Activated CD8-positive, alpha-beta memory T cell treated with anti-CD3 and anti-CD28 coated beads, Interleukin-2, amount 50 U/mL, for 1 hour (primary cell): ENCODE results near the gene LHFPL4.
"Not testable (repeated sequence)": the region's sequence is repeated elsewhere in the genome, so short reads cannot be mapped to it uniquely, and the experiment has no call there.

Experiments used
- DNase-seq: peaks from one replicate; pipeline ENCODE4 v3.0.0-alpha.2; 2020; ENCODE audit errors: extremely low read depth

The LHFPL4 gene

DNA sequence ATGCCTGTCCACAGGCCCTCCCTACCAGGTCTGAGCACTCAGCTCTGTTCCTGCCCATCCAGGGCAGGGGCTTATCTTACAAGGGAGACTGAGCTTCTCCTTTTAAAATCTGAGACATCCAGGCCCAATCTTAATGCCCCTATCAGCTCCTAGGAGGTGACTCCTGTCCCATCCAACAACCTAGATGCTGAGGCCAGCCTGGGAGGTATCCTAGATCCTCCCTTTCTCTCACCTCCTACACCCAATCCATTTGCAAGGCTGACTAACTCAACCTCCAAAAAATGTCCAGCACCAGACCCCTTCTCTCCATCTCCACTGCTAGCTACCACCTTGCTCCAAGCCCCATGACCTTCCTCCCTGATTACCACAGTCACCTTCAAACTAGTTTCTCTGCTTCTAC is 17.4 kb downstream of the LHFPL4 start:
- DNase-seq = no peak

DNA sequence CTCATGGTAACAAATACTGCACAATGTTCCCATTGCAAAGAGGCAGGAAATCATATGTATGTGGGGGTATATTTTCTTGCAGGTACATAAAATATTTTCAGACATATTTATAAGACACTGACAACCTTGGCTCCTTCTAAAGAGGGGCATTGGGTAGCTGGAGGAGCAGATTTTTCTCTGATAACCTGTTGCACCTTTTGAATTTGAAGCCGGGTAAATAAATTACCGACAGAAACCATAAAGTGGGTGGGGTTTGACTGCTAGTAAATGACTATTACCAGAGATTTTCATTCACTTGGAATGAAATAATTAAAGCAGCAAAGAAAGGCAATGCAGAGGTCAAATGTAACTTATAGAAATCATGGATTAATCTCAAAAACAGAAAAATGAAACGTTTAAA is 19.2 kb downstream of the LHFPL4 start:
- no peak for DNase-seq

DNA sequence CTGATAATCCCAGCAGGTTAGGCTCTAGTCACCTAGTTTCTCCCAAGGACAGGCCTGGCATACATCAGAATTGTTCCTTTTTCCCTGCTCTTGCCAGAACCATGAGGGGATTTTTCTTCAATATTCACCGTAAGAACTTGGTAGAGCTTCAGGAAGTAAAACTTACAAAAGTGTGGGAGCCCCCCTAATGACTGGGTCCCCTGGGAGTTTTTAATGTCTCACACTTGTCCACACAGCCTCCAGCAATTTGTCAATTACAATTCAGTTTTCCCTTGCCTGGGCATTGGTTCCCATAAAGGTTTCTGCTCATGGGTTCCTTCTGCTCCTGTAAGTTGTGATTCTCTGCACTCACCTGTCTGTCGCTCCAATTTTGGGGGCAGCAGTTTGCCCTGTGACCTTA is 28.5 kb downstream of the LHFPL4 start:
- no peak for DNase-seq

DNA sequence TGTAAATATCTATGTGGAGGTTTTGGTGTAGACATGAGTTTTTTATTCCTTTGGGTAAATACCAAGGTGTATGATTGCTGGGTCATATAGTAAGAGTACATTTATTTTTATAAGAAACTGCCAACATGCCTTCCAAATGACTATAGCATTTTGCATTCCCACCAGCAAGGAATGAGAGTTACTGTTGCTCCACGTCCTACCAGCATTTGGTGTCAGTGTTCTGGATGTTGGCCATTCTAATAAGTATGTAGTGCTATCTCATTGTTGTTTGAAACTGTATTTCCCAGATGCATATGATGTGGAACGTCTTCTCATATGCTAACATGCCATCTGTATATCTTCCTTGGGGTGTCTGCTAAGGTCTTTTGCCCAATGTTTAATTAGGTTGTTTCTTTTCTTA is 38.7 kb downstream of the LHFPL4 start:
- DNase-seq = no peak

DNA sequence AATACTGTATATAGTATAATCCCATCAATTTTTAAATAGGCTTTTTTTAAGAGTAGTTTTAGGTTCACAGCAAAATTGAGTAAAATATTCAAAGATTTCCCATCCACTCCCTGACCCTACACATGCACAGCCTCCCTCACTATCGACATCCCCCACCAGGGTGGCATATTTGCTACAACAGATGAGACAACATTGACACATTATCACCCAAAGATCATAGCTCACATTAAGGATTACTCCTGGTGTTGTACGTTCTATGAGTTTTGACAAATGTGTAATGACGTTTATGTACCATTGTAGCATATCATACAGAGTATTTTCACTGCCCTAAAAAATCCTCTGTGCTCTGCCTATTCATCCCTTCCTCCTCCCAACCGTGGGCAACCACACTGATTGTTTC is 39.3 kb downstream of the LHFPL4 start:
- no peak for DNase-seq

DNA sequence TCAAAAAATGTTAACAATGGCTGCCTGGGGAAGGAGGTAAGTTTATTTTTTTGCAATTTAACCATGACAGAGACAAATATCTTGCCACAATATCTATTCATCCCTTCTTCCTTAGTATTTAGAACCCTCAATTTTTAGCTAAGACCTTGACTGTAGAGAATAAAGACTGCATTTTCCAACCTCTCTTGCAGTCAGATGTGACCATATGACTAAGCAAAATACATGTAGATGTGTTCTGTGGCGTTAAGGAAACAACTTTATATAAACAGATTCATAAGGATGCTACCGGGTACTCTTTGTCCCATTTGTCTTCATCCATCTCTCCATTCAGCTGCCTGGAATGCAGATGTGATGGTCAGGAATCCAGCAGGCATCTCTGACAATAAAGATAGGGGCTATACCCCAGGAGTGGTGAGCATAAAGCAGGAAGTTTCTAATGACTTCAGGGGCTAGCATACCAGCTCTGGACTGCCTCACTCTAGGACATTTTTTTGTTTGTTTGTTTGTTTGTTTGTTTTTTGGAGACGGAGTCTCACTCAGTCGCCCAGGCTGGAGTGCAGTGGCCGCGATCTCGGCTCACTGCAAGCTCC is 41.1 kb downstream of the LHFPL4 start:
- DNase-seq = no peak

DNA sequence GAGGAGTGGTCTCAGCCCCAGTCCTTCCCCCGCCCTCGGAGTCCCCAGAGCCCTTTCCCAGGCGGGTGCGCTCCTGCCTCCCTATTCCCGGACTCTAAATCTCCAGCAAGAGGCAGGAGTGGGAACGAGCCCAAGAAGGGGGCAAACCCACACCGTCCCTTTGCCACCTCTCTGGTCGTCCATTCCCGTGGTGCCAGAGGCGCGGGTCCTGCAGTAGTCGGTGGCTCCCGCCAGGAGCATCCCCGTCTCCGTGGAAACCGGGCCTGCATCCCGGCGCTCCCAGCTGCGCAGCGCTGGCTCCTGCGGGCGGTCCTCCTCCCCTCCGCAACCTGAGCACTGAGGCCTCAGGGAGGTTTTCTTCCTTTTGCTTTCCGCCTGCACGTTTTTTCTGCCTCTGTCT is 44.8 kb downstream of the LHFPL4 start:
- no peak for DNase-seq

DNA sequence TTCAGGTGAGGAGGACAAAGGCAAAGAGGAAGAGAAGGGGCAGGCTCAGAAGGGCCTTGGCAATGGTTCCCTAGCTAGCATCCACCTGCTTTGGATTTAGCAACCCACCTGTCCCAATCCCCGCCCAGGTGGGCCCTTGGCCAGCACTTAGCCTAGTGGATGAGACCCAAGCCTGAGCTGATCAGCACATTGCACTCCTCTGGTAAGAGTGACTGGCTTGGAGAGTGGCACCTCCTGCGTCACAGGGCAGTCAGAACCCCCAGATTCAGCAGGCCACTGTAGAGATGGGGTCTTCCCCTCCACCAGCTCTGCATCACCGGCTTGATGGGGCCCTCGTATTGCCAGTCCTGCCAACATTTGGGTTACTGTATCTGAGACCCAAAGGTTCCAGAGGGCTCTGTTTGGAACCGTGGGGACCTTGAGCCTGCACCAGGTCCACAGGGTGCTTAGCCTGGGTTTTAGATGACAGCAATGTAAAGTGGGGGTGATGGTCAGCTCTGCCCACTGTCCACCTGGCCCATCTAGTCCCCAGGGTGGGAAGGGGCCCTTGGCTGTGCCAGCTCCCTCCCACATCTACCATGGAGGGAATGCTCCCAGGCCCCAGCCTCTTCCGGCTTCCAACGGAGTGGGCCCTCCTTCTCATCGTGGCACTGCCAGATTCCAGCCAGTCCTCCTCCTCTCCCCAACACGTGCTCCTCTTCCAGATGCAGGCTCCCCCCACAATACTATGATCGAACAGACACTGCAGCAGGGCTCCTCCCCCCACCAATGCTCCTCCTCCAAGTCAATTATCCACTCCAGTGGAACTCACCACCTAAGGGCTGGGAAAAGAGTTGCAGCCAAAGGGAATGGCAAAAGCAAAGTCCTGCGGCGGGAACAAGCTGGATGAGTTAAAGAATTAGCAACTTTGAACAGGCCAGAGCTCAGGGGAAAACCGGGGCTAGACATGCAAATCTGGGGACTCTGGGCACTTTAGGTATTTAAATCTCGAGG is 45.7 kb downstream of the LHFPL4 start:
- no peak for DNase-seq

DNA sequence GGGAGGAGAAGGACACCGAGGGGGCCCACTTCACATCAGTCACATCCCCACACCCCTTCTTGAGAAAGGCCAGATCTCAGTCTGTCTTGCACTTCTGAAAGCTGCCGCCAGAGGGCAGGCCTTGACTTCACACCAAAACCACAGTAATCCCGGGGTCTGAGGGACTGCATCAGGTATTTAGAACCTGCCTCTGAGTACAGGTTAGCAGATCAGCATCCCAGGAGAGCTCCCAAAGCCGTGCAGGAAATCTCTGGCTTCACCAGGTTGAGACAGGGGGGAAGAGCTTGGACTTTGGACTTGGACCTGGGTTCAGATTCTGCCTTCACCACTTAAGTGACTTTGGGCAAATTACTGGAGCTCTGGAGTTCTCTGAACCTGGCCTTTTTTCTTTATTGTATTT is 50.3 kb downstream of the LHFPL4 start:
- no peak for DNase-seq

DNA sequence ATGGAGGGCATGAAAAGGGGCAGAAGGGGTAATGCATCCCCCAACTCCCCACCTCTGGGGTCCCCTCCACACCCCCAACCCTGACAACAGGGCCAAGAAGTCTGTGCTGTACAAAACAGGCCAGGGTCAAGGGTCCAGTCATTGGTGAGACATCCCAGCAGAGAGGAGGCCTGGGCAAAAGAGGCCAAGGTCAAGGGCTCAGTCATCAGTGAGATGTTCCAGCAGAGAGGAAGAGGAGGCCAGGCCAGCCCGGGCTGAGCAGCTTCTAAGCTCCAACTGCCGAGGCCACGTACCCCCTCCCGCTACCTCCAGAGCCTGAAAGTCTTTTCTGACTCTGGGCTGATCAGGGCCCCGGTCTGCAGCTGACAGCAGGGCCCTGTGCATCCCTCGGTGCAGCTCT is 52.4 kb downstream of the LHFPL4 start:
- no peak for DNase-seq

DNA sequence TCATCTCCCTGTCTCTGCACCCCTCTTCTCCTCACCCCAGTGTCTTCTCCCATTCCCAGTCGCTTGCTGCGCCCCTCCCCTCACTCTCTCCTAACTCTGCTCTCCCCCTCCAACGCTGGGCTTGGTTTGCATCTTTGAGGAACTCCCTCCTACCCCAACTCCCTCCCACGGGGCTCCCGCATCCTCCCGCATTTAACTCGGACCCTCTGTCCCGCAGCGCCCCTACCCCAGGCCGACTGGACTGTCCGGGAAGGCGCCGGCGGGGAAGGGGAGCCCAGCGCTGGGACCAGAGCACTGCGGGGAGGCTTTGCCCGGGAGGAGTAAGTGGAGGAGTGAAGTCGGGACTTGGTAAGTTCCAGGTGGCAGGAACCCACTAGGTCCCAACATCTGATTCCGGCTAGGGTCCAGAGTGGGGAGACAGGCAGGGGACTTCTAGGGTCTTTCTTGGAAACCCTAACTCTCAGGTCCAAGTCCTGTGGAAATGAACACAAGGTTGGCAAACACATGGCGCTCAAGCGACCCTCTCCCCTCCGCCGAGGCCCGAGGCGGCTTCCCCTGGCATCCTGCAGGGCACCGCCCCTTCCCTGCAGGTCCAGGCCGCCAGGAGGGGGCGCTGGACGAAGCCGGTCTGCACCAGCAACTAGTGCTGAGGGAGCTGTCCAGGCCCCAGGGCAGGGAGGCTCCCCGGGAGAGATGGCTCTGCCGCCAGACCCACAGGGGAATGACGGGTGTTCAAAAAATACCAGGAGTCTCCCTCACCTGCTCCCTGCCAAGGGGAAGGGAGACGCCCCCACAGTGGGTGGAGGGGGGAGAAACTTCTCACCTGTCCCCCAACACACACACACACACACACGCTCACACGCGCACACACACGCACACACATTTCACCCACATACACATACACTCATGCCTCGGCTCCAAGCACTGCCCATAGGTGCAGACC is 53.2 kb downstream of the LHFPL4 start:
- no peak for DNase-seq

DNA sequence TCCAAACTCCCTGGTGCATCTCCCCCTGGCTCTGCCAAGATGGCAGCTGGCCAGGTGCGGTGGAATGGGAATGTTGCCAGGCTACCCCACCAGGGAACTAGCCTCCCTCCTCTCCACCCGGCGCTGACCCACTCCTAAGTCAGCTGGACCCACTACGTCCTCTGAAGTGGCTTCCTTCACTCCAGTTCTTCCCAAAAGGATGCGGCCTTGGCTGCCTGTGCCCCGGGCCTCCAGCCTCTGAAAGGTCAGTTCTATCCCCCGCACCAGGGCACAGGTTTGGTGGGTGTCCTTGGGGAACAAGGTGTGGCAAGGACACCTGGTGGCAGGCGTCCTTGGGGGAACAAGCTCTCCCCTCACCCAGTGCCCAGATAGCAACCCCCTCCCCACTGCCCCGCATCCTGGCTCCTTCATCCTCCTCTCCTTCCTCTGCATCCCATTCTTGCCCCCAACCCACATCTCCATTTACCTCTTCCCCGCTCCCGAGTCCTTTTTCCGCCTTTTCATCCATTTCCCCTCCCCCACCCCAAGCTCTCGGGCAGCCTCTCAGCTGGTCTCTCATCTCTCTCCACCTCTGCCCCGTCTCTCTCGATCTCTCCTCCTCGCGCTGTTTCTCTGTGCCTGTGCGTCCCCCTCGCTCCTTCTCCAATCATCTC is 54.0 kb downstream of the LHFPL4 start:
- DNase-seq = no peak

DNA sequence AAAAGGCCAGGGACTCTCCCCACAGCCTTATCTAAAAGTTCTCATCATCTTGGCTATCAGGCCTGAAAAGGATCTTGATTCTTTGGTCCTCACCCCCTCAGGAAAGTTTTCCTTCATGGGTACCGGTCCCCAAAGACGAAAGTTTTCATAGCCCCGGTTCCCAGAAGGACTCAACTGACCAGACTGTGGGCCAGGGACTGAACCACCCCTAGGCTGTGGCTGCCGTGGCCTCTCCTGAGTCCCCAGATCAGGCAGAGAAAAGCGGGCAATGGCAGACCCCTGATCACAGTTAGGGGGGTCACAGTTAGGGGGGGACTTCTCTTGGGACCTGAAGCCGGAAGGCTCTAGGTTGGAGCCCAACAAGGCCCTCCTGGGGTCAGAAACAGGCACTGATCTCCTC is 54.8 kb downstream of the LHFPL4 start:
- no peak for DNase-seq

DNA sequence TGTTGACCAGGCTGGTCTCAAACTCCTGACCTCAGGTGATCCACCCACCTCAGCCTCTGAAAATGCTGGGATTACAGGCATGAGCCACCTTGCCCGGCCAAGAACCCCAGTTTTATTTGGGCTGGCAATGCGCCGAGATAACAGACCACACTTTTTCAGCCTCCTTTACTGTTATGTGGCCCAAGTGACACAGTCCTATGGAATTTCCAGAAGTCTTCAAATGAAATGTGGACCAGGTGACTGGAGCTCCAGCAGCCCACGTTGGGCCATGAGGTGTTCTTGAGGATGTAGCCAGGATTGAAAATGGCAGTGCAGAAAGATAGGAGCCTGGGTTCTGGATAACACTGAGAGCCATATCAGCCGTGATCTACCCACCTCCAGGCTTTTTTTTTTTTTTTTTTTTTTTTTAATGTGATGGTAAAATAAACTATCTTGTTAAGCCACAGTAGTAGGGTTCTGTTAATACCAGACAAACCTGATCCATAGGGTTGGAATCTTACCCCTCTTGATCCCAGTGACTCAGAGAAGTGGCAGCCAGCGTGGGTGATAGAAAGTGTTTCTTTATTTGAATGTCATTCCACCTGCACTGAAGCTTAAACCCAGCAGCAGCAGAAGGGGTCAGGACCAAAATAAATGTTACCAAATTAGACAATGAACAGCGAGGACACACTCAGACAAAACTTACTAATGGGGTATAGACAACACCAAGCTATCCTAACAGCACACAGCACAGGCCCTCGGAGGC is 55.6 kb downstream of the LHFPL4 start:
- DNase-seq = no peak

DNA sequence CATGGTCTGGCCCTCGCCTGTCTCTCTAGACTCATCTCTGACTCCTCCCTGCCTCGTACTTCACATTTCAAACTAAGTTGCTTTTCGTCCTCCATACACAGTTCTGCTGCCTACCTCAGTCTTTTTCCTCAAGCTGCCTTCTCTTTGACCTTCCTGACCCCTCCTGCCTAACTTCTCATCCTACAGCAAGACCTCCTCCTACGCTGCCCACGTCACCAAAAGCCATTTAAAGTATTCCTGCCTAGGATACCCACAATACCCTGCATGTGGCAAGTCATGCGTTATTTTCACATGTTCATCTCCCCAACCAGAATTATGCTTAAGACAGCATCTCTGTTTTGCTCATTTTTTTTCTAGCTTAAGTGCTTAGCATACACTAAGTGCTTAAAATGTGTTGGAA is 56.7 kb downstream of the LHFPL4 start:
- DNase-seq = no peak

DNA sequence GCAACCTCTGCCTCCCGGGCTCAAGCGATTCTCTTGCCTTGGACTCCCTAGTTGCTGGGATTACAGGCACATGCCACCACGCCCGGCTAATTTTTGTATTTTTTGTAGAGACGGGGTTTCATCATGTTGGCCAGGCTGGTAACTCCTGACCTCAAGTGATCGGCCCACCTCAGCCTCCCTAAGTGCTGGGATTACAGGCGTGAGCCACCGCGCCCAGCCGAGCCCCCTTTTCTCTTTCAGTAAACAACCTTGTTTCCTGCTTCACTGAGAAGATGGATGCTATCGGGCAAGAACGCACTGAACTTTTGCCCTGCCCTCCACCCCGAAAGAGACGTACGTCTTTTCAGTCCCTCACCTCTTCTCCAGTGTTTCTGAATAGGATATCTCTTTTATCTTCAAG is 59.6 kb downstream of the LHFPL4 start:
- not testable (repeated sequence) for DNase-seq

DNA sequence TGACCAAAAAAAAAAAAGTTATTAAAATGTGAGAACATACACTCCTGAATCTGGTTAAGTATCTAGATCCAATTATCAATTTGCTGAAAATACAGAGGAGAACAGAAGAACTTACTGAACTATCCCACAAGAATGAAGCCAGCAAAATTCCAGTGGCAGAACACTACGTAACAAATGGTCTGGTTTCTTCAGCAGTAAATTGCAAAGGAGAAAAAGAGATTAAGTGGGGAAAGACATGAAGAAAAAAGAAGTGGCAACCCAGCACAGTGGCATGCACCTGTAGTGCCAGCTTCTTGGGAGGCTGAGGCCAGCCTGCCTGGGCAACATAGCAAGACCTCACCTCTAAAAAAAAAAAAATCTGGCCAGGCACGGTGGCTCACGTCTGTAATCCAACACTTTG is 62.1 kb downstream of the LHFPL4 start:
- DNase-seq = no peak

DNA sequence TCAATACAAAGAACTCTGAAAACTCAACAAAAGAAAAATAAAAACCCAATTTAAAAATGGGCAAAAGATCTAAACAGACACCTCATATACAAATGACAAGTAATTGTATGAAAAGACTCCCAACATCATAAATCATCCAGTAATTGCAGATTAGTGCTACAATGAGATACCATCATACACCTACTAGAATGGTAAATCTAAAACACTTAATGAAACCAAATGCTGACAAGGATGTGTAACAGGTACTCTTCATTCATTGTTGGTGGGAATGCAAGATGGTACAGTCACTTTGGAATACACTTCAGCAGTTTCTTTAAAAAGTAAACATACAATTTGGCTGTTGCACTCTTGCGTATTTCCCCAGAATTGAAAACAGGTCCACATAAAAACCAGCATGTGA is 68.4 kb downstream of the LHFPL4 start:
- no peak for DNase-seq

DNA sequence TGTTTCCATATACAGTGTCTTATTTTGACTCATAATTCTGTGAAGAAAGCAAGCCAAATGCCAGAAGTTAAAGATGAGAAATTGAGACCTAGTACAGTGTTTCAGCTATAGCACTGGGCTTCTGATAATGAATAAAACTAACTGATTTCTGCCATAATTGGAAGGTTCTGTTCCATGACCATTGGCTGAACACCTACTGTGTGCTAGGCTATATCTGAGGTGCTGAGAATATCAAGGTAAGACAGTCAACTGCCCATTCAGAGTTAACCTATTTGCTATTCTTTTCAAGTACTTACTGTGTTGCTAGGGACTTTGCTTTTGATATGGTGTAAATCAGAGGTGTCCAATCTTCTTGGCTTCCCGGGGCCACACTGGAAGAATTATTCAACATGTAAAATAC is 73.4 kb downstream of the LHFPL4 start:
- no peak for DNase-seq

DNA sequence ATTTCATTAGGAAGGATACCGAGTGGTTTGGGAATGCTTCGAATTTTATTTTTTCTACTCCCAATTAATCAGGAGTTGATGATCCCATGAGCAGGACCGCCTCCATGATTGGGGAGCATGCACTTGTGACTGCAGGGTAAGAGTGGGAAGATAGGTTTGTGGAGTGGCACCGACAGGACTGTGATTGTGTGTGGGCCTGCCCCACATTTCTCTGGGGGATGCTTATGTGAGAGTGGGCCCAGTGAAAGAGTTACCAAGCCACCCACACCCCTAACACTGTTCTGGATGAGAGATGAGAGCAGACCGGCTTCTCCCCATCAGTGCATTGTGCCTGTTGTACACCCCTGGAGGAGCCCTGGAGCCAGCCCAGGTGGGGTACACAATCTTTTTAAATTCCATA is 76.7 kb downstream of the LHFPL4 start:
- DNase-seq = no peak

DNA sequence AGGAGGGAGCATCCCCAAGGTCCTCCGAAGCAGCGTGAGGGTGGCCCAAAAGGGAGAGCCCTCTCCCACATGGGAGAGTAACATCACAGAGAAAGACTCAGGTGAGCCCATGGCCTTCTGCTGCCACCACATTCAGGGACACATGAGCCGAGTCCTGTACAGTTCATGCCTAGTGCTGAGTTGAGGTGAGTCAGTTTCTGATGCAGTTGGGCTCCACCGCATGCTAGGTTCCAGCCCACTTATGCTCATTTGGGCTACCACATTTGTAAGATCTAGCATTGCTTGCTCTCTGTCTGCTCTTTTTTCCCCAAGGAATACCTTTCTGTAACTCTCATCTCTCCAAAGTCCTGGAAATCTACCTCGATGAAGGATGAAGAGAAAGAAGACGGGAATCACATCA is 79.1 kb downstream of the LHFPL4 start:
- no peak for DNase-seq
